ENCODE data around the gene RANBP6.

The RANBP6 gene

GRCh38 chr9:6007058-6007769, 8.2 kb downstream of the RANBP6 start:
- DNase-seq (ENCODE audit: low read depth in 2 of 2) = peak; percentile 92 to 96

- no peak for DNase-seq (ENCODE audit: low read depth in 2 of 2)
Observed at GRCh38 chr9:6006749-6007057, 8.7 kb downstream of the RANBP6 start.

- DNase-seq (ENCODE audit: low read depth in 2 of 2) = no peak
Observed at GRCh38 chr9:6000955-6001354, 14.5 kb downstream of the RANBP6 start.

- DNase-seq (ENCODE audit: low read depth in 2 of 2) = no peak
Observed at GRCh38 chr9:5999443-6000101, 15.9 kb downstream of the RANBP6 start.

- no peak for DNase-seq (ENCODE audit: low read depth in 2 of 2)
Observed at GRCh38 chr9:5994493-5994892, 20.9 kb downstream of the RANBP6 start.

GRCh38 chr9:5988265-5988664, 27.2 kb downstream of the RANBP6 start:
- no peak for DNase-seq (ENCODE audit: low read depth in 2 of 2)

GRCh38 chr9:5983042-5983441, 32.4 kb downstream of the RANBP6 start:
- no peak for DNase-seq (ENCODE audit: low read depth in 2 of 2)

- DNase-seq (ENCODE audit: low read depth in 2 of 2) = no peak
Observed at GRCh38 chr9:5982317-5982716, 33.1 kb downstream of the RANBP6 start.

- DNase-seq (ENCODE audit: low read depth in 2 of 2) = no peak
Observed at GRCh38 chr9:5978523-5978922, 36.9 kb downstream of the RANBP6 start.

GRCh38 chr9:5976674-5977397, 38.6 kb downstream of the RANBP6 start:
- DNase-seq (ENCODE audit: low read depth in 2 of 2) = no peak

- DNase-seq (ENCODE audit: low read depth in 2 of 2) = no peak
Observed at GRCh38 chr9:5971740-5972139, 43.7 kb downstream of the RANBP6 start.

All from stimulated activated CD8-positive, alpha-beta memory T cell treated with anti-CD3 and anti-CD28 coated beads, Interleukin-2, amount 100 ng/mL, for 48 hours (primary cell).